ENCODE data around the gene PAX5. TPM values are rescaled to one million over a fixed set of nuclear protein-coding genes. Genes with fewer than 3 reads are reported as not detected.

Gene PAX5
- polyA plus RNA-seq, 1 donor from 2014 or later = not detected

DNA sequence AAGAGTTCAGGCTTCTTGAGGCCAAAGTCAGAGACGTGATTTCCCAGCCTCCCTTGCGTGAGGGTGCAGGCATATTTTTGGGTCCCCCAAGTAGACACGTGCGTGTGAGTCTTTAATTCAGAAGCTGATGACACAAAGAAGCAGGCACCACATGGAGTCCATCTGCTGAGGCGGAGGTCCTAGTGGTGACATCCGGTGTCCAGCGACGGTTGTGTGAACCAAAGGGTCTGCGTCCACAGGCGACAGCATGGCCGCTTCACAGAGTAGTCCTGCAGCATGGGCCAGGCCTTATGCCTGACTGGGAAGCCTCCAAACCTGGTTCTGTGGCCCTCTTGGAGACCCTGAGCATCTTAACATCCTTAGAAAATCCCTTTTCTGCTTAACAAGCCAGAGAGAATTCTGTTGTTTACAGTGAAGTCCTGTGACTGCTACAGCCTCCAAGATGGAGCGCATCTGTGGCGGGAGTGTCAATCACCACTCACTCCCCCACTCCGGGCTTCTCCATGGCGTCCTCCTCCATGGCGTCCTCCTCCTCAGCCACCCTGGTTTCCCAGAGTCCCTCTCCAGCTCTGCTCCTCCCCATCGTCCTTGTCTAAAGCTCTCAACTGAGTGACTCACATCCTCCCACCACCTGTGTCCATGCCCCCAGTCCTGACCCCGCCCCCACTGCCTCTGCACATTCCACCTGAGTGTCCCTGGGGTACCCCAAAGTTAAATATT lies 133.8 kb downstream of the PAX5 start:
- no peaks in the 10 kb centered on the region for H3K36me3 ChIP-seq (ENCODE audit: insufficient read depth, low read length)
- H4K20me1 ChIP-seq (ENCODE audit: insufficient read depth) = no peaks in the 10 kb centered on the region
- TF ChIP-seq SMC3 (conservative IDR thresholded peaks at IDR 0.05; ENCODE audit: poor library complexity) = no peak
- TF ChIP-seq EP300 (conservative IDR thresholded peaks at IDR 0.05; ENCODE audit: poor library complexity, severe bottlenecking) = no peak
- no peak for TF ChIP-seq TAF1 (IDR thresholded peaks at IDR 0.05; ENCODE audit: low read depth)
- TF ChIP-seq MXI1 (conservative IDR thresholded peaks at IDR 0.05; ENCODE audit: poor library complexity, severe bottlenecking) = no peak
- TF ChIP-seq, protein P1, sequence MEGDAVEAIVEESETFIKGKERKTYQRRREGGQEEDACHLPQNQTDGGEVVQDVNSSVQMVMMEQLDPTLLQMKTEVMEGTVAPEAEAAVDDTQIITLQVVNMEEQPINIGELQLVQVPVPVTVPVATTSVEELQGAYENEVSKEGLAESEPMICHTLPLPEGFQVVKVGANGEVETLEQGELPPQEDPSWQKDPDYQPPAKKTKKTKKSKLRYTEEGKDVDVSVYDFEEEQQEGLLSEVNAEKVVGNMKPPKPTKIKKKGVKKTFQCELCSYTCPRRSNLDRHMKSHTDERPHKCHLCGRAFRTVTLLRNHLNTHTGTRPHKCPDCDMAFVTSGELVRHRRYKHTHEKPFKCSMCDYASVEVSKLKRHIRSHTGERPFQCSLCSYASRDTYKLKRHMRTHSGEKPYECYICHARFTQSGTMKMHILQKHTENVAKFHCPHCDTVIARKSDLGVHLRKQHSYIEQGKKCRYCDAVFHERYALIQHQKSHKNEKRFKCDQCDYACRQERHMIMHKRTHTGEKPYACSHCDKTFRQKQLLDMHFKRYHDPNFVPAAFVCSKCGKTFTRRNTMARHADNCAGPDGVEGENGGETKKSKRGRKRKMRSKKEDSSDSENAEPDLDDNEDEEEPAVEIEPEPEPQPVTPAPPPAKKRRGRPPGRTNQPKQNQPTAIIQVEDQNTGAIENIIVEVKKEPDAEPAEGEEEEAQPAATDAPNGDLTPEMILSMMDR (IDR thresholded peaks at IDR 0.05; ENCODE audit: poor library complexity, severe bottlenecking) = no peak
- no peak for TF ChIP-seq EZH2 (IDR thresholded peaks at IDR 0.05; ENCODE audit: borderline replicate concordance, insufficient read depth, low read length, poor library complexity, severe bottlenecking)
- TF ChIP-seq RAD21 (conservative IDR thresholded peaks at IDR 0.05) = no peak
- H3K9me3 ChIP-seq (ENCODE audit: low read length) = no peaks in the 10 kb centered on the region
- H3K27ac ChIP-seq (ENCODE audit: low read length) = no peak overlapping the region
- no peaks in the 10 kb centered on the region for H3F3A ChIP-seq (ENCODE audit: insufficient read depth, low read length, poor library complexity, severe bottlenecking)
- H3K9me2 ChIP-seq (ENCODE audit: insufficient read depth, low read length) = no peaks in the 10 kb centered on the region
- H3K4me2 ChIP-seq (ENCODE audit: low read length) = no peak overlapping the region
- H3K9ac ChIP-seq (ENCODE audit: low read length) = no peak overlapping the region
- H3K4me3 ChIP-seq (ENCODE audit: low read length) = no peak overlapping the region
- H3K79me2 ChIP-seq (replicated peaks; ENCODE audit: insufficient read depth, low read length) = no peaks in the 10 kb centered on the region
- H2AFZ ChIP-seq (ENCODE audit: low read depth, low read length) = no peak overlapping the region
- H3K27me3 ChIP-seq (ENCODE audit: insufficient read depth, low read depth, low read length) = no peaks in the 10 kb centered on the region

DNA sequence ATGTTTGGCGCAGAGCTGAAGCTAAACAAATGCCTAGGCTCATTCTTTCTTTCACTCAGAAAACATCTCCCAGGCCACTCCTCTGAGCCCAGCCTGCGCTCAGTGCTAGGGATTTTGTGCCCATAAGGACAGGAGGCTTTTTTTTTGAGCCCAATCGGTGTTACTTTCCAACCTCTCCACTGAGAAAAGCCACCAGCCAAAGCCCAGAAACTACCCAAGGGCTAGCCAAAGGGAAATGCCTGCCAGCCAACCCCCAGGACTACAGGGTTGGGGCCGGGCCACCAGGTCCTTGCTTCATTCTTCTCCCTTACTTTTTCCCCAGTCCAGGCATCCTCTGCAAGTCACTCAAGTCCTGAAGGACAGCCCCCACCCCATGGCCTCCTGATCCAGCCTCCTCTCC lies 134.7 kb downstream of the PAX5 start:
- no peak overlapping the region for H3K9ac ChIP-seq (ENCODE audit: low read length)
- H3K9me3 ChIP-seq (ENCODE audit: low read length) = no peaks in the 10 kb centered on the region
- H3K27me3 ChIP-seq (ENCODE audit: insufficient read depth, low read depth, low read length) = no peaks in the 10 kb centered on the region
- H3K4me3 ChIP-seq (ENCODE audit: low read length) = no peak overlapping the region
- H3K79me2 ChIP-seq (replicated peaks; ENCODE audit: insufficient read depth, low read length) = no peaks in the 10 kb centered on the region
- H4K20me1 ChIP-seq (ENCODE audit: insufficient read depth) = no peaks in the 10 kb centered on the region
- no peaks in the 10 kb centered on the region for H3K9me2 ChIP-seq (ENCODE audit: insufficient read depth, low read length)
- no peaks in the 10 kb centered on the region for H3F3A ChIP-seq (ENCODE audit: insufficient read depth, low read length, poor library complexity, severe bottlenecking)
- no peak overlapping the region for H2AFZ ChIP-seq (ENCODE audit: low read depth, low read length)
- TF ChIP-seq RAD21 (conservative IDR thresholded peaks at IDR 0.05) = no peak
- no peak for TF ChIP-seq EP300 (conservative IDR thresholded peaks at IDR 0.05; ENCODE audit: poor library complexity, severe bottlenecking)
- no peak for TF ChIP-seq SMC3 (conservative IDR thresholded peaks at IDR 0.05; ENCODE audit: poor library complexity)
- TF ChIP-seq POLR2AphosphoS5 (IDR thresholded peaks at IDR 0.05) = no peak
- no peak for TF ChIP-seq MXI1 (conservative IDR thresholded peaks at IDR 0.05; ENCODE audit: poor library complexity, severe bottlenecking)
- no peak for TF ChIP-seq REST (IDR thresholded peaks at IDR 0.05; ENCODE audit: borderline replicate concordance)
- TF ChIP-seq, protein P1 (IDR thresholded peaks at IDR 0.05; ENCODE audit: poor library complexity, severe bottlenecking) = no peak
- no peak for TF ChIP-seq EZH2 (IDR thresholded peaks at IDR 0.05; ENCODE audit: borderline replicate concordance, insufficient read depth, low read length, poor library complexity, severe bottlenecking)
- TF ChIP-seq TAF1 (IDR thresholded peaks at IDR 0.05; ENCODE audit: low read depth) = no peak
- H3K36me3 ChIP-seq (ENCODE audit: insufficient read depth, low read length) = no peaks in the 10 kb centered on the region
- H3K4me2 ChIP-seq (ENCODE audit: low read length) = no peak overlapping the region
- H3K27ac ChIP-seq (ENCODE audit: low read length) = no peak overlapping the region
